Caco-2 (cell line): ENCODE measurements around the gene MPPED1. TPM values are rescaled to one million over a fixed set of nuclear protein-coding genes. Genes with fewer than 3 reads are reported as not detected.

Experiments used
- BruUV-seq: library from RNA; stranded (reverse); fragments of 400-500 nt; replicated peaks from 2 replicates; lab custom pipeline; 2021; lab: Mats Ljungman, UMichigan
- CTCF ChIA-PET: fragments of 300-600 bp; sonication (Branson Sonifier 250); formaldehyde crosslinking; loops from one replicate; lab custom pipeline; 2022; ENCODE audit warnings: antibody characterized with exemption; lab: Charles Lee
- POLR2A ChIA-PET: fragments of 300-600 bp; sonication (Branson Sonifier 250); formaldehyde crosslinking; loops from one replicate; lab custom pipeline; 2022; ENCODE audit warnings: antibody characterized with exemption; lab: Charles Lee
- DNase-seq, 2 experiments: peaks; one replicate each; pipeline versions ENCODE4 v3.0.0 to v3.0.0-alpha.2; 2020 to 2022
- H3K27me3 ChIP-seq: replicated peaks from 2 replicates; pipeline ENCODE4 v1.6.0; 2011; ENCODE audit warnings: low read length; ENCODE audit not compliant: control insufficient read depth, insufficient read depth
- H3K36me3 ChIP-seq: 2 replicates; pipeline ENCODE4 v1.5.1; 2011; ENCODE audit warnings: low read length; ENCODE audit not compliant: control insufficient read depth, insufficient read depth
- H3K4me1 ChIP-seq: fragments of 250-450 bp; sonication (Bioruptor Pico); 2 replicates; pipeline ENCODE4 v1.5.1; 2020; ENCODE audit warnings: mild to moderate bottlenecking
- H3K4me3 ChIP-seq: 2 replicates; pipeline ENCODE4 v1.5.1; 2011; ENCODE audit warnings: low read depth, mild to moderate bottlenecking, control low read depth, low read length
- H3K9me3 ChIP-seq: fragments of 250-450 bp; sonication (Bioruptor Pico); 2 replicates; pipeline ENCODE4 v1.5.1; 2020; ENCODE audit warnings: mild to moderate bottlenecking, moderate library complexity
- H3K27ac Mint-ChIP-seq: one replicate; pipeline ENCODE4 v1.8.0; 2022; ENCODE audit warnings: mixed read lengths; ENCODE audit not compliant: unreplicated experiment
- H3K27me3 Mint-ChIP-seq: one replicate; pipeline ENCODE4 v1.8.0; 2022; ENCODE audit warnings: mixed read lengths; ENCODE audit not compliant: insufficient read depth, unreplicated experiment
- H3K36me3 Mint-ChIP-seq: one replicate; pipeline ENCODE4 v1.8.0; 2022; ENCODE audit warnings: mild to moderate bottlenecking, mixed read lengths; ENCODE audit not compliant: insufficient read depth, unreplicated experiment
- H3K4me1 Mint-ChIP-seq: one replicate; pipeline ENCODE4 v1.8.0; 2022; ENCODE audit warnings: low read depth, mixed read lengths; ENCODE audit not compliant: unreplicated experiment
- H3K4me3 Mint-ChIP-seq: one replicate; pipeline ENCODE4 v1.8.0; 2022; ENCODE audit warnings: mild to moderate bottlenecking, moderate library complexity, mixed read lengths; ENCODE audit not compliant: unreplicated experiment
- H3K9me3 Mint-ChIP-seq: one replicate; pipeline ENCODE4 v1.8.0; 2022; ENCODE audit warnings: mixed read lengths; ENCODE audit not compliant: unreplicated experiment
- intact Hi-C: fragments of 100-400 bp; cut with micrococcal nuclease; formaldehyde crosslinking; loops from one replicate; pipeline ENCODE4 v1.10.0; 2022; ENCODE audit not compliant: unreplicated experiment
- total RNA-seq: library from RNA; stranded (reverse); gene quantifications from 2 replicates; pipeline ENCODE4 v1.2.3, GENCODE V29; 2022
- TF ChIP-seq, protein P1 (sequence below), 2 experiments: fragments of 200-600 bp in 1 of 2; IDR thresholded peaks; 1 replicate in 1 of 2; 2 replicates in 1 of 2; pipeline versions ENCODE4 v1.5.1 to v1.8.0; 2011 to 2022; ENCODE audit warnings: antibody characterized with exemption in 1 of 2, control low read depth in 1 of 2, inconsistent platforms in 1 of 2, low read depth in 1 of 2, low read length in 1 of 2, mild to moderate bottlenecking in 1 of 2, moderate library complexity in 1 of 2; ENCODE audit not compliant: insufficient read depth in 1 of 2, severe bottlenecking in 1 of 2, unreplicated experiment in 1 of 2

Gene MPPED1
- total RNA-seq, 1 experiment from 2014 or later: not detected

DNA sequence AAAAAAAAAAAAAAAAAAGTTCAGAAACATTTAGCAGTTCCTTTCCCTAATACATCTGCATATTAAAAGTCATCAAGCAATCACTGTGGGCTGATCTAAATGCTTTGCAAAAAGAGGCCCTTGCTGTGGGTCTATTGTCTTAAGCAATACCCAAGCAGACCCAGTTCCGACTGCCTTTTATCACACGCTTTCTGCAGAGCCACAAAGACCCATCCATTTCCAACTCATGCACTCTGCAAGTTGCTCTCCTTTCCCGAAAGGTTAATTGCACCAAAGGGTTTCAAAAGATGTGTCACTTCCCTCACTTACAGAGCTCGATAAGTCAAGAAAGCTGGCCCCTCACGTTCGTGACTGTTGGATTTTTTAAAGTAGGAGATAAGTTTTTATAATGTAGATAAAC is 138.9 kb downstream of the MPPED1 start:
- intact Hi-C loops: no loop called here
- H3K9me3 Mint-ChIP-seq: peaks cover 12% of the 10 kb centered on the region
- no peak for DNase-seq
- H3K27ac Mint-ChIP-seq: no peak overlapping the region
- TF ChIP-seq, protein P1, sequence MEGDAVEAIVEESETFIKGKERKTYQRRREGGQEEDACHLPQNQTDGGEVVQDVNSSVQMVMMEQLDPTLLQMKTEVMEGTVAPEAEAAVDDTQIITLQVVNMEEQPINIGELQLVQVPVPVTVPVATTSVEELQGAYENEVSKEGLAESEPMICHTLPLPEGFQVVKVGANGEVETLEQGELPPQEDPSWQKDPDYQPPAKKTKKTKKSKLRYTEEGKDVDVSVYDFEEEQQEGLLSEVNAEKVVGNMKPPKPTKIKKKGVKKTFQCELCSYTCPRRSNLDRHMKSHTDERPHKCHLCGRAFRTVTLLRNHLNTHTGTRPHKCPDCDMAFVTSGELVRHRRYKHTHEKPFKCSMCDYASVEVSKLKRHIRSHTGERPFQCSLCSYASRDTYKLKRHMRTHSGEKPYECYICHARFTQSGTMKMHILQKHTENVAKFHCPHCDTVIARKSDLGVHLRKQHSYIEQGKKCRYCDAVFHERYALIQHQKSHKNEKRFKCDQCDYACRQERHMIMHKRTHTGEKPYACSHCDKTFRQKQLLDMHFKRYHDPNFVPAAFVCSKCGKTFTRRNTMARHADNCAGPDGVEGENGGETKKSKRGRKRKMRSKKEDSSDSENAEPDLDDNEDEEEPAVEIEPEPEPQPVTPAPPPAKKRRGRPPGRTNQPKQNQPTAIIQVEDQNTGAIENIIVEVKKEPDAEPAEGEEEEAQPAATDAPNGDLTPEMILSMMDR (IDR thresholded peaks at IDR 0.05; ENCODE audit: insufficient read depth in 1 of 2, low read depth in 1 of 2, low read length in 1 of 2, severe bottlenecking in 1 of 2, unreplicated experiment in 1 of 2): no peak
- BruUV-seq: no TSS peak
- H3K27me3 Mint-ChIP-seq: peaks cover 8% of the 10 kb centered on the region
- Histone ChIP-seq H3K4me3 (no peak overlapping the region), H3K4me1 (no peaks in the 10 kb centered on the region), H3K27me3 (no peaks in the 10 kb centered on the region; the same call in 1 of the 2 replicates), H3K9me3 (no peaks in the 10 kb centered on the region), H3K36me3 (no peaks in the 10 kb centered on the region)
- H3K36me3 Mint-ChIP-seq: no peaks in the 10 kb centered on the region
- ChIA-PET POLR2A (no interaction called here), CTCF (no interaction called here)
- no peaks in the 10 kb centered on the region for H3K4me1 Mint-ChIP-seq
- H3K4me3 Mint-ChIP-seq: no peak overlapping the region

DNA sequence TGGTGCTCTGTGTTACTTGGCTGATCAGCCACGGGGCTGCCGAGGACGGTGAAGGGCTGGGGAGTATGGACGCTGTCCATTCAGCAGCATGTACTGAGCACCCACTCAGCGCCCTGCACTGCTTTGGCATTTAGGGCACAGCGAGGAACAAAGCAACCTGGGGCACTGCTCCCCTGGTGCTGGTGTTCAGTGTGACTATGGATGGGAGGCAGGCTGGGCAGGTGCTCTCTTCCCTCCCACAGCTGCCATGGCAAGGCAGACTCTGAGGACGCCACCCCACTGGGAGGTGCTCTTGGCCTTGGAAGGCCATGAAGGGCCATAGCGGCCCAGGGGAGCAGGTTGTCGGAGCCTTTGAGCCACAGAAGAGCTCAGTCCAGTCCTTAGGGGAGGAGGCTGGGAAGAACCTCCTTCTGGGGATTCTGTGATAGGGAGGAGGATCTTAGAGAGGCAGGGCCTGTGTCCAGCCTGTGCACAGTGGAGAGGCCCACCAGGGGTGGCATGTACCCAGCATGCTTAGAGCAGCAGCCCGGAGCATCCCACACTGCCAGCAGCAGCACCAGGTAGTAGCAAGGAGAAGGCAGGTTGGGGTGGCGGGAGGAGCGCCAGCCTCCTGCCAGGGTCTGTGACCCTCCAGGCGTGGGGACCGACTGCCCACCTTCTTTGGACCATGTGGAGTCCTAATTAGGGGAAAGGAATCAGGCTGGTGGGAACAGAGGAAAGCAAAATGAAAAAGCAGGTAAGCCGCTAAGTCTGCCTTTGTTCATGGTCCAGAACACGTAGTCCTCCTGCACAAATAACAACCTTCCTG is 141.8 kb downstream of the MPPED1 start:
- H3K9me3 ChIP-seq: no peaks in the 10 kb centered on the region
- Mint-ChIP-seq H3K9me3 (peaks cover 12% of the 10 kb centered on the region), H3K4me1 (no peaks in the 10 kb centered on the region), H3K27me3 (peaks cover 6% of the 10 kb centered on the region), H3K4me3 (no peak overlapping the region), H3K36me3 (no peaks in the 10 kb centered on the region), H3K27ac (no peak overlapping the region)
- H3K36me3 ChIP-seq: no peaks in the 10 kb centered on the region
- TF ChIP-seq, protein P1 (IDR thresholded peaks at IDR 0.05; ENCODE audit: insufficient read depth in 1 of 2, low read depth in 1 of 2, low read length in 1 of 2, severe bottlenecking in 1 of 2, unreplicated experiment in 1 of 2): no peak
- H3K4me1 ChIP-seq: no peaks in the 10 kb centered on the region
- intact Hi-C loops: no loop called here
- DNase-seq: no peak
- POLR2A ChIA-PET: no interaction called here
- CTCF ChIA-PET: no interaction called here
- H3K4me3 ChIP-seq: no peak overlapping the region
- H3K27me3 ChIP-seq: no peaks in the 10 kb centered on the region; the same call in 1 of the 2 replicates
- no TSS peak for BruUV-seq

DNA sequence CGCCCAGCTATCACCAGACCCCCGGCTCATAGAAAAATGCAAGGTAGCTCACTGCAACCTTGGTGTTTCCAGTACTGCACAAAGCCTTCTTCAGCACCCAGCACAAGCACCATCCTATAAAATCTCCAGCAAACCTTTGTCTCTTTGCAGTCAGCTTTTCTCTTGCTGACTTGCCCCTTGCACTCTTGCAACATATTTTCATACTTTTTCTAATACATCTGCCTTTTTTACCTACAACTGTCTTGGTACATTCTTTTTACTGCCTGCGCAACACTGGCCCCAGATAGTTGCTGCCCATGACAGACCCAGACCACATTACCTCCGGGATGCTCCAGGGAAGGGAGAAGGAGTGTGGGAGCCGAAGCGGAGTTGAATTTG is 142.4 kb downstream of the MPPED1 start:
- peaks cover 12% of the 10 kb centered on the region for H3K9me3 Mint-ChIP-seq
- DNase-seq: no peak
- no TSS peak for BruUV-seq
- TF ChIP-seq, protein P1 (IDR thresholded peaks at IDR 0.05; ENCODE audit: insufficient read depth in 1 of 2, low read depth in 1 of 2, low read length in 1 of 2, severe bottlenecking in 1 of 2, unreplicated experiment in 1 of 2): no peak
- Histone ChIP-seq H3K27me3 (no peaks in the 10 kb centered on the region; the same call in 1 of the 2 replicates), H3K4me1 (no peaks in the 10 kb centered on the region), H3K9me3 (no peaks in the 10 kb centered on the region), H3K4me3 (no peak overlapping the region), H3K36me3 (no peaks in the 10 kb centered on the region)
- ChIA-PET POLR2A (no interaction called here), CTCF (no interaction called here)
- no peak overlapping the region for H3K27ac Mint-ChIP-seq
- peaks cover 2% of the 10 kb centered on the region for H3K27me3 Mint-ChIP-seq
- no peaks in the 10 kb centered on the region for H3K4me1 Mint-ChIP-seq
- intact Hi-C loops: no loop called here
- H3K4me3 Mint-ChIP-seq: no peak overlapping the region
- no peaks in the 10 kb centered on the region for H3K36me3 Mint-ChIP-seq
